Breast epithelium (tissue), 3 donors: Measurements from ENCODE around the gene NPRL2.

Experiments used
- CTCF ChIP-seq, 3 donors: fragments of 450-650 bp; IDR thresholded peaks; one replicate each; pipeline ENCODE4 v1.5.1; 2016 to 2017; ENCODE audit warnings: antibody characterized with exemption in 3 of 3, mild to moderate bottlenecking in 3 of 3, moderate library complexity in 3 of 3
- POLR2AphosphoS5 ChIP-seq, 3 donors: sonication (generic); formaldehyde crosslinking; IDR thresholded peaks; one replicate each; pipeline ENCODE4 v1.6.1; 2017; ENCODE audit warnings: antibody characterized with exemption in 3 of 3

- TF ChIP-seq POLR2AphosphoS5 (IDR thresholded peaks at IDR 0.05) (no peak), CTCF (IDR thresholded peaks at IDR 0.05) (no peak)
These were observed 24.8 kb upstream of the NPRL2 start for GRCh38 chr3:50375258-50375931.
